Panc1 (cell line): ENCODE data around the gene TGM1.

Experiments used
- CTCF ChIP-seq: fragments of 450-650 bp; IDR thresholded peaks from 2 replicates; pipeline ENCODE4 v1.5.1; 2017; ENCODE audit warnings: mild to moderate bottlenecking
- POLR2AphosphoS5 ChIP-seq: IDR thresholded peaks from 2 replicates; pipeline ENCODE4 v1.6.1; 2012; ENCODE audit warnings: mild to moderate bottlenecking, low read depth, low read length, moderate library complexity

- TF ChIP-seq CTCF (peak; percentile 86), POLR2AphosphoS5 (peak; percentile 70; the same call in 1 of the 2 replicates)
Measured at GRCh38 chr14:24271134-24271833, 8.3 kb upstream of the TGM1 start, which contains the start of gene RABGGTA.
